ENCODE data around the gene NTM.

NTM gene

GRCh38 chr11:132142554-132142953 is 772.1 kb downstream of the NTM start:
- TF ChIP-seq ZFX (IDR thresholded peaks at IDR 0.05) (no peak), CTCF (conservative IDR thresholded peaks at IDR 0.05) (no peak)

GRCh38 chr11:132147464-132147863 is 777.0 kb downstream of the NTM start:
- no peak overlapping the region for H3K27ac ChIP-seq
- no peak for TF ChIP-seq ZFX (IDR thresholded peaks at IDR 0.05)
- TF ChIP-seq CTCF (conservative IDR thresholded peaks at IDR 0.05) = no peak

More at GRCh38 chr11:132142554-132142953, 772.1 kb downstream of the NTM start:
- H3K27ac ChIP-seq = no peak overlapping the region

- TF ChIP-seq ZFX (IDR thresholded peaks at IDR 0.05) (no peak), CTCF (conservative IDR thresholded peaks at IDR 0.05) (no peak)
- no peak overlapping the region for H3K27ac ChIP-seq
Observed at GRCh38 chr11:132154781-132155180, 784.4 kb downstream of the NTM start.

- no peak overlapping the region for H3K27ac ChIP-seq
- no peak for TF ChIP-seq ZFX (IDR thresholded peaks at IDR 0.05)
- TF ChIP-seq CTCF (conservative IDR thresholded peaks at IDR 0.05) = peak; percentile 61
Observed at GRCh38 chr11:132158091-132158490, 787.7 kb downstream of the NTM start.

- no peak for TF ChIP-seq ZFX (IDR thresholded peaks at IDR 0.05)
- no peak overlapping the region for H3K27ac ChIP-seq
Observed at GRCh38 chr11:132158696-132159095, 788.3 kb downstream of the NTM start.

GRCh38 chr11:132161403-132162078 is 791.1 kb downstream of the NTM start:
- TF ChIP-seq CTCF (conservative IDR thresholded peaks at IDR 0.05) = no peak
- TF ChIP-seq ZFX (IDR thresholded peaks at IDR 0.05) = no peak
- H3K27ac ChIP-seq = no peak overlapping the region

- TF ChIP-seq CTCF (conservative IDR thresholded peaks at IDR 0.05) (no peak), ZFX (IDR thresholded peaks at IDR 0.05) (no peak)
- no peak overlapping the region for H3K27ac ChIP-seq
Observed at GRCh38 chr11:132168344-132168981, 798.0 kb downstream of the NTM start.

GRCh38 chr11:132171031-132171430 is 800.6 kb downstream of the NTM start:
- TF ChIP-seq CTCF (conservative IDR thresholded peaks at IDR 0.05) (no peak), ZFX (IDR thresholded peaks at IDR 0.05) (no peak)
- H3K27ac ChIP-seq = no peak overlapping the region

All from C4-2B (cell line).